Measurements from ENCODE around the gene G6PD. TPM values are rescaled to one million over a fixed set of nuclear protein-coding genes. Genes with fewer than 3 reads are reported as not detected.

G6PD gene
- total RNA-seq, 1 experiment from 2014 or later, result 68.7 TPM

DNA sequence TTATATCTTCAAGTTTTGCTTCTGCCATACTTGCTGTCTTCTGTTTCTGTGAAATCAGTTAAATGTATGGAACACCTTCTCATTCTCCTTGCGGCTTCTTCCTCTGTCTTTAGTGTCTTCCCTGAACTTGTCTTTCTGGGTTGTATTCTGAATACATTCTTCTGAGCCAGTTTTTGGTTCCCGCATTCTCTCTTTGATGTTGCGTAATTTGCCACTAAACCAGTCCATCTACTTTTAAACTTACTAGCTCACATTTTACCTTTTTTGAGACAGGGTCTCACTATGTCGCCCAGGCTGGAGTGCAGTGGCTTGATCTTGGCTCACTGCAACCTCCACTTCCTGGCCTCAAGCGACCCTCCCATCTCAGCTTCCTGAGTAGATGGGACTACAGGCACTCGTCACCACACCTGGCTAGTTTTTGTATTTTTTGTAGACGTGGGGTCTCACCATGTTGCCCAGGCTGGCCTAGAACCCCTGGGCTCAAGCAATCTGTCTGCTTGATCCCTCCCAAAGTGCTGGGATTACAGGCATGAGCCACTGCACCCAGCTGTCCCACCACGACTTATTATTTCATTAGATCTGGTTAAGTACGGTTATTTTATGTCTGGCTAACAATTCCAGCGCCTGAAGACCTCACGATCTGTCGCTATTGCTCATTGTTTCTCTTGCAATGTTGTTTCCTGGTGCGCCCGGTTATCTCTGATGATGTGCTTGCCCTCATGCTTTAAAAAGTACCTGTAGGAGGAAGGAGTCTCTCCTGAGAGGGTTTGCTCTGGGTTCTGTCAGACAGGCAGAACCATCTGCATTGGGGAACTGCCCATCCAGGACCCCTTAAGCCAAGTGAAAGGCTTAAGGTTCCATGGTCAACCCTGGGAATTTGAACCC is 20.8 kb downstream of the G6PD start:
- no peak overlapping the region for H4K91ac ChIP-seq (ENCODE audit: insufficient read length, low read depth, low read length)
- Mint-ChIP-seq H3K4me1 (peaks cover 3 to 4% of the 10 kb centered on the region in 2 experiments; a peak in 3 of 4 replicates), H3K27me3 (ENCODE audit: low read depth) (peaks cover 58% of the 10 kb centered on the region), H3K9me3 (peaks cover 61 to 63% of the 10 kb centered on the region in 2 experiments), H3K4me3 (no peak overlapping the region), H3K36me3 (ENCODE audit: insufficient read depth in 1 of 3, low read depth in 3 of 3) (peaks cover 3 to 11% (median 5%) of the 10 kb centered on the region in 3 experiments; a peak in 6 of 7 replicates), H3K27ac (no peak overlapping the region)
- H2AK5ac ChIP-seq (ENCODE audit: insufficient read length, low read length), result no peak overlapping the region
- peaks cover 14% of the 10 kb centered on the region for H3K9me3 ChIP-seq (ENCODE audit: control insufficient read depth, low read depth, low read length)
- H3K23ac ChIP-seq (ENCODE audit: insufficient read length, low read depth, low read length), result no peak overlapping the region
- no peak overlapping the region for H2BK12ac ChIP-seq (ENCODE audit: insufficient read length, low read depth, low read length)
- no peak overlapping the region for H2BK20ac ChIP-seq (ENCODE audit: low read depth, low read length, poor library complexity, severe bottlenecking)
- no peaks in the 10 kb centered on the region for H3K27me3 ChIP-seq (ENCODE audit: insufficient read depth, low read length)
- H4K20me1 ChIP-seq (ENCODE audit: control insufficient read depth, insufficient read depth, insufficient read length), result no peaks in the 10 kb centered on the region
- no peaks in the 10 kb centered on the region for H3K79me1 ChIP-seq (ENCODE audit: insufficient read depth, low read depth, low read length, poor library complexity, severe bottlenecking)
- H3T11ph ChIP-seq (ENCODE audit: low read length), result no peak overlapping the region
- H2BK5ac ChIP-seq (ENCODE audit: insufficient read length, low read length), result no peak overlapping the region
- no peak overlapping the region for H3K4ac ChIP-seq (ENCODE audit: low read depth, low read length)
- H3K4me1 ChIP-seq (ENCODE audit: insufficient read depth, low read length), result no peaks in the 10 kb centered on the region
- no peak overlapping the region for H2BK120ac ChIP-seq (ENCODE audit: low read depth, low read length, poor library complexity, severe bottlenecking)
- no peak overlapping the region for H4K5ac ChIP-seq (ENCODE audit: insufficient read length, low read depth, low read length)
- H2BK15ac ChIP-seq (ENCODE audit: low read depth, low read length), result no peak overlapping the region
- H3K27ac ChIP-seq (ENCODE audit: insufficient read length, low read depth, low read length), result no peak overlapping the region
- H3K9ac ChIP-seq (ENCODE audit: extremely low read depth, insufficient read length, low read length), result no peak overlapping the region
- no peak overlapping the region for H3K56ac ChIP-seq (ENCODE audit: insufficient read length, low read depth, low read length)
- H3K79me2 ChIP-seq (ENCODE audit: insufficient read depth, low read length), result no peaks in the 10 kb centered on the region
- TF ChIP-seq, protein P1, sequence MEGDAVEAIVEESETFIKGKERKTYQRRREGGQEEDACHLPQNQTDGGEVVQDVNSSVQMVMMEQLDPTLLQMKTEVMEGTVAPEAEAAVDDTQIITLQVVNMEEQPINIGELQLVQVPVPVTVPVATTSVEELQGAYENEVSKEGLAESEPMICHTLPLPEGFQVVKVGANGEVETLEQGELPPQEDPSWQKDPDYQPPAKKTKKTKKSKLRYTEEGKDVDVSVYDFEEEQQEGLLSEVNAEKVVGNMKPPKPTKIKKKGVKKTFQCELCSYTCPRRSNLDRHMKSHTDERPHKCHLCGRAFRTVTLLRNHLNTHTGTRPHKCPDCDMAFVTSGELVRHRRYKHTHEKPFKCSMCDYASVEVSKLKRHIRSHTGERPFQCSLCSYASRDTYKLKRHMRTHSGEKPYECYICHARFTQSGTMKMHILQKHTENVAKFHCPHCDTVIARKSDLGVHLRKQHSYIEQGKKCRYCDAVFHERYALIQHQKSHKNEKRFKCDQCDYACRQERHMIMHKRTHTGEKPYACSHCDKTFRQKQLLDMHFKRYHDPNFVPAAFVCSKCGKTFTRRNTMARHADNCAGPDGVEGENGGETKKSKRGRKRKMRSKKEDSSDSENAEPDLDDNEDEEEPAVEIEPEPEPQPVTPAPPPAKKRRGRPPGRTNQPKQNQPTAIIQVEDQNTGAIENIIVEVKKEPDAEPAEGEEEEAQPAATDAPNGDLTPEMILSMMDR (conservative IDR thresholded peaks at IDR 0.05), result no peak
- H3K23me2 ChIP-seq (ENCODE audit: insufficient read length, low read depth, low read length, poor library complexity, severe bottlenecking), result no peaks in the 10 kb centered on the region
- H2AFZ ChIP-seq (ENCODE audit: low read length), result no peak overlapping the region
- H4K8ac ChIP-seq (replicated peaks; ENCODE audit: insufficient read length, low read depth, low read length), result no peak overlapping the region
- H3K18ac ChIP-seq (ENCODE audit: insufficient read length, low read depth, low read length), result no peak overlapping the region
- no CpG with 5 or more reads among the region's 14 CpGs for WGBS (ENCODE audit: extremely low coverage, insufficient read length, low lambda C conversion rate)
- no peak overlapping the region for H3K4me2 ChIP-seq (ENCODE audit: insufficient read depth, insufficient read length, low read length)
- H3K14ac ChIP-seq (ENCODE audit: insufficient read depth, low read length), result no peak overlapping the region
- DNase-seq, result no peak

Measured in H9 (cell line).